HEK293 (cell line): Measurements from ENCODE around the gene KIAA0825.

Experiments
- CTCF ChIP-seq: fragments of 450-650 bp; formaldehyde crosslinking; IDR thresholded peaks from 2 replicates; pipeline ENCODE4 v1.5.1; 2016; ENCODE audit warnings: missing biosample characterization, missing genetic modification characterization
- ZBTB1 ChIP-seq: fragments of 450-650 bp; formaldehyde crosslinking; IDR thresholded peaks from 2 replicates; pipeline ENCODE4 v1.5.1; 2016; ENCODE audit warnings: missing biosample characterization, missing genetic modification characterization
- ZNF302 ChIP-seq: fragments of 450-650 bp; formaldehyde crosslinking; IDR thresholded peaks from 2 replicates; pipeline ENCODE4 v1.5.1; 2016; ENCODE audit warnings: missing biosample characterization, missing genetic modification characterization, low read depth
- ZNF423 ChIP-seq: fragments of 450-650 bp; formaldehyde crosslinking; IDR thresholded peaks from 2 replicates; pipeline ENCODE4 v1.5.1; 2016; ENCODE audit warnings: missing biosample characterization, missing genetic modification characterization

GRCh38 chr5:94445726-94446125, 172.7 kb downstream of the KIAA0825 start:
- TF ChIP-seq ZNF302 (no peak), ZBTB1 (tag by site-specific recombination) (no peak), ZNF423 (tag by site-specific recombination) (no peak), CTCF (no peak)
